Kidney (tissue), 14 donors: Measurements from ENCODE around the gene COL6A1. TPM values are rescaled to one million over a fixed set of nuclear protein-coding genes. Genes with fewer than 3 reads are reported as not detected.

ENCODE experiments used
- DNase-seq, 5 donors: peaks; one replicate each; pipeline ENCODE4 v3.0.0-alpha.2; 2013 to 2020
- FAIRE-seq: peaks from 2 replicates; lab custom pipeline; 2012; peaks lifted over from hg19 to GRCh38; lab: Jason Lieb, UNC
- H3K27ac ChIP-seq, 2 donors: one replicate each; pipeline ENCODE4 v1.7.0; 2013; ENCODE audit warnings: low read depth in 2 of 2, low read length in 2 of 2, inconsistent platforms in 1 of 2
- H3K27me3 ChIP-seq: one replicate; pipeline ENCODE4 v1.7.1; 2013; ENCODE audit warnings: low read length, inconsistent platforms; ENCODE audit not compliant: control insufficient read depth, insufficient read depth
- H3K36me3 ChIP-seq, 3 donors: one replicate each; pipeline versions ENCODE4 v1.7.0 to v1.7.1; 2013; ENCODE audit warnings: low read length in 3 of 3, control low read depth in 1 of 3, inconsistent platforms in 1 of 3; ENCODE audit not compliant: insufficient read depth in 3 of 3, control insufficient read depth in 2 of 3
- H3K4me1 ChIP-seq, 3 donors: one replicate each; pipeline versions ENCODE4 v1.7.0 to v1.7.1; 2013; ENCODE audit warnings: low read length in 3 of 3, inconsistent platforms in 1 of 3, low read depth in 1 of 3; ENCODE audit not compliant: control insufficient read depth in 2 of 3, insufficient read depth in 2 of 3
- H3K4me3 ChIP-seq, 3 donors: one replicate each; pipeline versions ENCODE4 v1.7.0 to v1.8.1; 2013; ENCODE audit warnings: low read length in 3 of 3, control low read depth in 1 of 3, inconsistent platforms in 1 of 3
- H3K9ac ChIP-seq, 3 donors: one replicate each; pipeline versions ENCODE4 v1.7.0 to v1.7.1; 2013; ENCODE audit warnings: low read length in 3 of 3, control low read depth in 1 of 3, inconsistent platforms in 1 of 3
- H3K9me3 ChIP-seq, 3 donors: one replicate each; pipeline versions ENCODE4 v1.7.0 to v1.7.1; 2013; ENCODE audit warnings: low read length in 3 of 3, control low read depth in 1 of 3, inconsistent platforms in 1 of 3; ENCODE audit not compliant: control insufficient read depth in 2 of 3, insufficient read depth in 1 of 3
- CTCF ChIP-seq: IDR thresholded peaks from 3 replicates; pipeline ENCODE4 v1.5.1; 2012; ENCODE audit warnings: mild to moderate bottlenecking, moderate library complexity, borderline replicate concordance; ENCODE audit not compliant: insufficient read depth; ENCODE audit errors: extremely low read depth
- intact Hi-C: fragments of 100-400 bp; cut with DNase I; formaldehyde crosslinking; loops from one replicate; pipeline ENCODE4 v1.11.1; 2022
- polyA plus RNA-seq: library from polyadenylated mRNA; stranded (reverse); fragments of 350-450 nt; fragmentation: Illumina TruSeq; extraction: RNeasy Lipid Tissue Mini Kit (QIAGEN cat#74804); gene quantifications from one replicate; pipeline ENCODE4 v1.2.3, GENCODE V29; 2014; ENCODE audit warnings: low read depth, low replicate concordance; ENCODE audit not compliant: insufficient read depth
- total RNA-seq: library from RNA; stranded (reverse); fragmentation: NEBNext Ultra II Directional; extraction: Animal tissue kit (Norgen Biotek cat#: 25700); gene quantifications from one replicate; pipeline ENCODE4 v1.2.1, GENCODE V29; 2021
- donor health status: control.
- donor health status: control.
- donor health status: control.
- donor health status: control.
- donor health status: control.
- donor health status: DM: yes; HTN: yes; CAD: no.
- donor health status: Normal renal cell carcinoma (clear cell type).

Gene COL6A1
- total and polyA plus RNA-seq, 2 donors from 2014 or later = 112 to 127 TPM

GRCh38 chr21:45998276-45998701, 16.7 kb downstream of the COL6A1 start:
- Histone ChIP-seq H3K9ac (no peak overlapping the region), H3K4me3 (no peak overlapping the region), H3K27ac (no peak overlapping the region), H3K27me3 (no peaks in the 10 kb centered on the region), H3K36me3 (no peaks in the 10 kb centered on the region), H3K4me1 (no peaks in the 10 kb centered on the region), H3K9me3 (no peaks in the 10 kb centered on the region)
- TF ChIP-seq CTCF = no peak
- DNase-seq (peak in 2 of 5 donors; percentile 7 to 65), FAIRE-seq (no peak)
- intact Hi-C loops = no loop called here

GRCh38 chr21:45998871-45999580, 17.5 kb downstream of the COL6A1 start:
- FAIRE-seq (no peak), DNase-seq (peak in 2 of 5 donors; percentile 24 to 64)
- H3K36me3 ChIP-seq = no peaks in the 10 kb centered on the region
- no peak for TF ChIP-seq CTCF
- no peaks in the 10 kb centered on the region for H3K4me1 ChIP-seq
- H3K9me3 ChIP-seq = no peaks in the 10 kb centered on the region
- no peaks in the 10 kb centered on the region for H3K27me3 ChIP-seq
- no peak overlapping the region for H3K27ac ChIP-seq
- intact Hi-C loops = no loop called here
- no peak overlapping the region for H3K4me3 ChIP-seq
- no peak overlapping the region for H3K9ac ChIP-seq

GRCh38 chr21:45999581-46000181, 18.1 kb downstream of the COL6A1 start:
- H3K36me3 ChIP-seq = no peaks in the 10 kb centered on the region
- H3K9me3 ChIP-seq = no peaks in the 10 kb centered on the region
- DNase-seq (peak in 1 of 5 donors; percentile 31), FAIRE-seq (no peak)
- H3K9ac ChIP-seq = no peak overlapping the region
- intact Hi-C loops = no loop called here
- no peaks in the 10 kb centered on the region for H3K4me1 ChIP-seq
- H3K4me3 ChIP-seq = no peak overlapping the region
- H3K27ac ChIP-seq = no peak overlapping the region
- no peak for TF ChIP-seq CTCF
- no peaks in the 10 kb centered on the region for H3K27me3 ChIP-seq
